Right lobe of liver (tissue), 4 donors: ENCODE measurements around the gene ANKRD60.

Source experiments
- POLR2A ChIP-seq: fragments of 450-650 bp; IDR thresholded peaks from one replicate; pipeline ENCODE4 v1.6.1; 2017; ENCODE audit warnings: antibody characterized with exemption, mild to moderate bottlenecking
- TF ChIP-seq, protein P1 (sequence below), 4 donors: fragments of 200-600 bp in 3 of 4; fragments of 450-650 bp in 1 of 4; IDR thresholded peaks; one replicate each; pipeline versions ENCODE4 v1.5.1 to v1.8.0; 2016 to 2022; ENCODE audit warnings: antibody characterized with exemption in 4 of 4, mild to moderate bottlenecking in 2 of 4
- donor health status: DM: no; HTN: no; CAD: no.
- donor health status: DM: no; HTN: no; CAD: no.
- donor health status: DM: no; HTN: yes; CAD: no.

GRCh38 chr20:58245181-58245891 is 16.9 kb upstream of the ANKRD60 start:
- TF ChIP-seq, protein P1, sequence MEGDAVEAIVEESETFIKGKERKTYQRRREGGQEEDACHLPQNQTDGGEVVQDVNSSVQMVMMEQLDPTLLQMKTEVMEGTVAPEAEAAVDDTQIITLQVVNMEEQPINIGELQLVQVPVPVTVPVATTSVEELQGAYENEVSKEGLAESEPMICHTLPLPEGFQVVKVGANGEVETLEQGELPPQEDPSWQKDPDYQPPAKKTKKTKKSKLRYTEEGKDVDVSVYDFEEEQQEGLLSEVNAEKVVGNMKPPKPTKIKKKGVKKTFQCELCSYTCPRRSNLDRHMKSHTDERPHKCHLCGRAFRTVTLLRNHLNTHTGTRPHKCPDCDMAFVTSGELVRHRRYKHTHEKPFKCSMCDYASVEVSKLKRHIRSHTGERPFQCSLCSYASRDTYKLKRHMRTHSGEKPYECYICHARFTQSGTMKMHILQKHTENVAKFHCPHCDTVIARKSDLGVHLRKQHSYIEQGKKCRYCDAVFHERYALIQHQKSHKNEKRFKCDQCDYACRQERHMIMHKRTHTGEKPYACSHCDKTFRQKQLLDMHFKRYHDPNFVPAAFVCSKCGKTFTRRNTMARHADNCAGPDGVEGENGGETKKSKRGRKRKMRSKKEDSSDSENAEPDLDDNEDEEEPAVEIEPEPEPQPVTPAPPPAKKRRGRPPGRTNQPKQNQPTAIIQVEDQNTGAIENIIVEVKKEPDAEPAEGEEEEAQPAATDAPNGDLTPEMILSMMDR (IDR thresholded peaks at IDR 0.05): no peak
- TF ChIP-seq POLR2A: no peak
